GM12878 (cell line): Measurements from ENCODE around the gene GLMN. TPM values are rescaled to one million over a fixed set of nuclear protein-coding genes. Genes with fewer than 3 reads are reported as not detected.

ENCODE experiments used
- ATAC-seq: fragments of 200-7000 bp; cut with Tn5 transposase; 3 replicates; pipeline ENCODE4 v1.9.1; 2020; ENCODE audit warnings: mild to moderate bottlenecking, moderate library complexity
- BruUV-seq: library from RNA; stranded (reverse); fragments of 400-500 nt; replicated peaks from 2 replicates; lab custom pipeline; 2021; lab: Mats Ljungman, UMichigan
- CTCF ChIA-PET: fragments of 300-600 bp; sonication (Branson Sonifier 250); formaldehyde crosslinking; extraction: SDS; loops from one replicate; lab custom pipeline; 2021; ENCODE audit warnings: inconsistent platforms; lab: Yijun Ruan, JAX
- POLR2A ChIA-PET: fragments of 350-600 bp; formaldehyde crosslinking; extraction: SDS; loops from one replicate; lab custom pipeline; 2021; ENCODE audit warnings: inconsistent platforms; lab: Charles Lee
- RAD21 ChIA-PET: fragments of 300-600 bp; sonication (Branson Sonifier 250); formaldehyde crosslinking; loops from one replicate; lab custom pipeline; 2023; ENCODE audit warnings: antibody characterized with exemption; ENCODE audit not compliant: unreplicated experiment; lab: Charles Lee
- SMC1A ChIA-PET: fragments of 300-600 bp; sonication (Branson Sonifier 250); formaldehyde crosslinking; loops from one replicate; lab custom pipeline; 2023; ENCODE audit not compliant: unreplicated experiment, uncharacterized antibody; lab: Charles Lee
- DNase-seq: peaks from one replicate; pipeline ENCODE4 v3.0.0-alpha.2; 2011; ENCODE audit warnings: low read depth, low spot score
- FAIRE-seq: peaks from 3 replicates; lab custom pipeline; 2011; peaks lifted over from hg19 to GRCh38; lab: Jason Lieb, UNC
- H2AFZ ChIP-seq: 2 replicates; pipeline ENCODE4 v1.6.0; 2011; ENCODE audit warnings: low read depth, low read length, control low read depth; ENCODE audit not compliant: control insufficient read depth
- H3K27ac ChIP-seq: 2 replicates; pipeline ENCODE4 v1.5.1; 2011; ENCODE audit warnings: control low read depth; ENCODE audit not compliant: control insufficient read depth, insufficient read depth
- H3K27me3 ChIP-seq, 2 experiments: replicated peaks in 1 of 2; 2 replicates each; pipeline versions ENCODE4 v1.6.0 to v1.6.1; 2011; ENCODE audit warnings: low read length in 1 of 2; ENCODE audit not compliant: control insufficient read depth in 2 of 2, insufficient read depth in 2 of 2
- H3K36me3 ChIP-seq, 2 experiments: 2 replicates each; pipeline ENCODE4 v1.5.1; 2011; ENCODE audit warnings: low read length in 1 of 2; ENCODE audit not compliant: control insufficient read depth in 2 of 2, insufficient read depth in 2 of 2
- H3K4me1 ChIP-seq: 2 replicates; pipeline ENCODE4 v1.6.1; 2011; ENCODE audit warnings: mild to moderate bottlenecking, low read length, moderate library complexity, mixed read lengths; ENCODE audit not compliant: control insufficient read depth, insufficient read depth
- H3K4me2 ChIP-seq: 2 replicates; pipeline ENCODE4 v1.6.0; 2011; ENCODE audit warnings: control low read depth; ENCODE audit not compliant: control insufficient read depth, insufficient read depth
- H3K4me3 ChIP-seq: fragments of 200-600 bp; sonication (generic); 2 replicates; pipeline ENCODE4 v1.5.1; 2016
- H3K79me2 ChIP-seq: 2 replicates; pipeline ENCODE4 v1.6.0; 2011; ENCODE audit warnings: low read length; ENCODE audit not compliant: control insufficient read depth, insufficient read depth
- H3K9ac ChIP-seq: 2 replicates; pipeline ENCODE4 v1.8.0; 2011; ENCODE audit warnings: low read length, control low read depth, mixed read lengths; ENCODE audit not compliant: control insufficient read depth, insufficient read depth
- H3K9me3 ChIP-seq: replicated peaks from 3 replicates; pipeline ENCODE4 v1.5.1; 2011; ENCODE audit warnings: mild to moderate bottlenecking, low read length; ENCODE audit not compliant: control insufficient read depth, insufficient read depth
- H4K20me1 ChIP-seq: 2 replicates; pipeline ENCODE4 v1.6.0; 2011; ENCODE audit not compliant: control insufficient read depth, insufficient read depth
- BCL11A ChIP-seq: IDR thresholded peaks from 2 replicates; pipeline ENCODE4 v1.6.1; 2011; ENCODE audit warnings: low read depth, low read length
- CREB1 ChIP-seq: IDR thresholded peaks from 2 replicates; pipeline ENCODE4 v1.6.1; 2012; ENCODE audit warnings: low read depth, mild to moderate bottlenecking, inconsistent platforms
- IKZF2 ChIP-seq, 2 experiments: fragments of 450-650 bp; IDR thresholded peaks; 2 replicates each; pipeline ENCODE4 v1.6.1; 2017; ENCODE audit warnings: mild to moderate bottlenecking in 2 of 2, moderate library complexity in 2 of 2
- IRF3 ChIP-seq: fragments of 450-650 bp; IDR thresholded peaks from 2 replicates; pipeline ENCODE4 v1.6.1; 2014; ENCODE audit warnings: mild to moderate bottlenecking
- JUND ChIP-seq: IDR thresholded peaks from 2 replicates; pipeline ENCODE4 v1.6.1; 2012; ENCODE audit warnings: low read depth, mild to moderate bottlenecking, low read length, improper control_type of control experiment, moderate library complexity
- NR2F1 ChIP-seq: fragments of 450-650 bp; conservative IDR thresholded peaks from 2 replicates; pipeline ENCODE4 v1.6.1; 2017; ENCODE audit warnings: mild to moderate bottlenecking
- SMARCA5 ChIP-seq: fragments of 450-650 bp; IDR thresholded peaks from 2 replicates; pipeline ENCODE4 v1.6.1; 2017; ENCODE audit warnings: mild to moderate bottlenecking
- WRNIP1 ChIP-seq: IDR thresholded peaks from 2 replicates; pipeline ENCODE4 v1.6.1; 2011; ENCODE audit warnings: low read depth, low read length, improper control_type of control experiment, borderline replicate concordance
- ZNF207 ChIP-seq: fragments of 450-650 bp; IDR thresholded peaks from 2 replicates; pipeline ENCODE4 v1.6.1; 2014; ENCODE audit warnings: antibody characterized with exemption, mild to moderate bottlenecking, borderline replicate concordance
- ZNF384 ChIP-seq: IDR thresholded peaks from 2 replicates; pipeline ENCODE4 v1.6.1; 2012; ENCODE audit warnings: low read depth, mild to moderate bottlenecking, low read length, improper control_type of control experiment, borderline replicate concordance
- ZNF687 ChIP-seq: fragments of 450-650 bp; IDR thresholded peaks from 2 replicates; pipeline ENCODE4 v1.6.1; 2017; ENCODE audit warnings: mild to moderate bottlenecking, moderate library complexity
- WGBS: methylation state at CpG from one replicate; pipeline ENCODE4 v1.1.6; 2016; ENCODE audit warnings: low lambda C conversion rate; ENCODE audit not compliant: insufficient replicate concordance, insufficient coverage; ENCODE audit errors: missing lambda C conversion rate; 5-methylcytosine and 5-hydroxymethylcytosine counted together
- in situ Hi-C: fragments of 300-500 bp; cut with MboI; formaldehyde crosslinking; loops from 9 replicates; pipeline ENCODE4 v1.14.3; 2018; ENCODE audit warnings: mixed read lengths
- intact Hi-C: fragments of 100-400 bp; cut with micrococcal nuclease; formaldehyde crosslinking; loops from one replicate; pipeline ENCODE4 v1.14.2; 2022; ENCODE audit not compliant: unreplicated experiment
- polyA plus RNA-seq, 11 experiments: library from polyadenylated mRNA; depleted of rRNA in 4 of 11; unstranded in 6 of 11; stranded (reverse) in 5 of 11; fragments of >200 nt; fragmentation: Nextera tagmentation in 4 of 11; fragmentation: Illumina TruSeq in 1 of 11; extraction: Ambion mirVana in 4 of 11; extraction: Trizol in 1 of 11; gene quantifications; 1 replicate in 1 of 11; 2 replicates in 10 of 11; pipeline versions ENCODE4 v1.2.1 to v1.2.3, GENCODE V29; 2011 to 2016; ENCODE audit warnings: inconsistent platforms in 2 of 11, missing spikeins in 2 of 11, low read depth in 1 of 11
- total RNA-seq, 4 experiments: library from RNA; depleted of rRNA in 3 of 4; stranded (reverse); fragments of >200 nt in 3 of 4; fragmentation: Illumina TruSeq in 1 of 4; extraction: Trizol in 1 of 4; gene quantifications; 2 replicates each; pipeline versions ENCODE4 v1.2.1 to v1.2.3, GENCODE V29; 2013 to 2021
- TF ChIP-seq, protein P1 (sequence below): IDR thresholded peaks from 2 replicates; pipeline ENCODE4 v1.6.1; 2011; ENCODE audit warnings: low read depth, mild to moderate bottlenecking, low read length, moderate library complexity, borderline replicate concordance; ENCODE audit errors: extremely low read depth
- TF ChIP-seq, protein P2 (sequence below): fragments of 450-650 bp; IDR thresholded peaks from 2 replicates; pipeline ENCODE4 v1.6.1; 2017; ENCODE audit warnings: mild to moderate bottlenecking, moderate library complexity

GLMN gene
- total and polyA plus RNA-seq, 10 of the 15 experiments (the other 5 are each of a cell fraction or from before 2014, with no cell fraction given) = 11.5 to 33.7 (median 16.7) TPM

GRCh38 chr1:92230736-92231135 lies 68.1 kb downstream of the GLMN start (continued):
- TF ChIP-seq, protein P1, sequence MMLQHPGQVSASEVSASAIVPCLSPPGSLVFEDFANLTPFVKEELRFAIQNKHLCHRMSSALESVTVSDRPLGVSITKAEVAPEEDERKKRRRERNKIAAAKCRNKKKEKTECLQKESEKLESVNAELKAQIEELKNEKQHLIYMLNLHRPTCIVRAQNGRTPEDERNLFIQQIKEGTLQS = no peak
- no peak for TF ChIP-seq JUND
- TF ChIP-seq ZNF207 = no peak
- no peak for TF ChIP-seq IKZF2 (IDR thresholded peaks at IDR 0.05)
- TF ChIP-seq WRNIP1 = no peak
- TF ChIP-seq BCL11A = no peak

DNA sequence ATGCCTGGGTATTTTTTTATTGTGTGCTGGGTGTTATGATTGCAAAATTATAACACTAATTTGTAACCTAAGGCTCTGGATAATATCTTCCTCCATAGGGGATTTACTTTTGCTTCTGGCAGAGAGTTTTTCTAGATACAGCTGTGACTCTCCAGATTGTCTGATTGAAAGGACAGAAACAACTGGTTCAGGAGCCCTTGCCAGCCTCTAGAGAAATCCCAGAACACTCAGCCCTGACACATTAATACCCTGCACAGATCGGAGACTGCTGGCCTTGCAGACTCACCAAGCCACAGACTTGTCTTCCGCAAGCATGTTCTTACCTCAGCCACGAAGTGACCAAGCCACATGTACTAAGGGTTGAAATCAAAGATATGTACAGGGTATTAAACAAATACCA lies 70.4 kb downstream of the GLMN start:
- no peaks in the 10 kb centered on the region for H4K20me1 ChIP-seq
- intact Hi-C loops (no loop called here), in situ Hi-C loops (no loop called here)
- H3K9me3 ChIP-seq = no peaks in the 10 kb centered on the region
- H3K4me2 ChIP-seq = no peak overlapping the region
- ChIA-PET SMC1A (no interaction called here), RAD21 (no interaction called here), POLR2A (no interaction called here), CTCF (no interaction called here)
- FAIRE-seq = no peak
- no peak overlapping the region for H3K27ac ChIP-seq
- no peak overlapping the region for H3K4me3 ChIP-seq
- H3K27me3 ChIP-seq = no peaks in the 10 kb centered on the region
- WGBS = 32% methylated on average over 3 of the region's 3 CpGs
- no peak for DNase-seq
- H2AFZ ChIP-seq = no peak overlapping the region
- H3K79me2 ChIP-seq = no peaks in the 10 kb centered on the region
- H3K4me1 ChIP-seq = no peaks in the 10 kb centered on the region
- H3K36me3 ChIP-seq = no peaks in the 10 kb centered on the region
- no TSS peak for BruUV-seq
- ATAC-seq = no peak
- no peak overlapping the region for H3K9ac ChIP-seq
- TF ChIP-seq CREB1 (no peak), SMARCA5 (no peak), ZNF384 (no peak), ZNF687 (no peak), IRF3 (no peak), NR2F1 (no peak)
- TF ChIP-seq, protein P2, sequence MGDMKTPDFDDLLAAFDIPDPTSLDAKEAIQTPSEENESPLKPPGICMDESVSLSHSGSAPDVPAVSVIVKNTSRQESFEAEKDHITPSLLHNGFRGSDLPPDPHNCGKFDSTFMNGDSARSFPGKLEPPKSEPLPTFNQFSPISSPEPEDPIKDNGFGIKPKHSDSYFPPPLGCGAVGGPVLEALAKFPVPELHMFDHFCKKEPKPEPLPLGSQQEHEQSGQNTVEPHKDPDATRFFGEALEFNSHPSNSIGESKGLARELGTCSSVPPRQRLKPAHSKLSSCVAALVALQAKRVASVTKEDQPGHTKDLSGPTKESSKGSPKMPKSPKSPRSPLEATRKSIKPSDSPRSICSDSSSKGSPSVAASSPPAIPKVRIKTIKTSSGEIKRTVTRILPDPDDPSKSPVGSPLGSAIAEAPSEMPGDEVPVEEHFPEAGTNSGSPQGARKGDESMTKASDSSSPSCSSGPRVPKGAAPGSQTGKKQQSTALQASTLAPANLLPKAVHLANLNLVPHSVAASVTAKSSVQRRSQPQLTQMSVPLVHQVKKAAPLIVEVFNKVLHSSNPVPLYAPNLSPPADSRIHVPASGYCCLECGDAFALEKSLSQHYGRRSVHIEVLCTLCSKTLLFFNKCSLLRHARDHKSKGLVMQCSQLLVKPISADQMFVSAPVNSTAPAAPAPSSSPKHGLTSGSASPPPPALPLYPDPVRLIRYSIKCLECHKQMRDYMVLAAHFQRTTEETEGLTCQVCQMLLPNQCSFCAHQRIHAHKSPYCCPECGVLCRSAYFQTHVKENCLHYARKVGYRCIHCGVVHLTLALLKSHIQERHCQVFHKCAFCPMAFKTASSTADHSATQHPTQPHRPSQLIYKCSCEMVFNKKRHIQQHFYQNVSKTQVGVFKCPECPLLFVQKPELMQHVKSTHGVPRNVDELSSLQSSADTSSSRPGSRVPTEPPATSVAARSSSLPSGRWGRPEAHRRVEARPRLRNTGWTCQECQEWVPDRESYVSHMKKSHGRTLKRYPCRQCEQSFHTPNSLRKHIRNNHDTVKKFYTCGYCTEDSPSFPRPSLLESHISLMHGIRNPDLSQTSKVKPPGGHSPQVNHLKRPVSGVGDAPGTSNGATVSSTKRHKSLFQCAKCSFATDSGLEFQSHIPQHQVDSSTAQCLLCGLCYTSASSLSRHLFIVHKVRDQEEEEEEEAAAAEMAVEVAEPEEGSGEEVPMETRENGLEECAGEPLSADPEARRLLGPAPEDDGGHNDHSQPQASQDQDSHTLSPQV = no peak
